Suppressor macrophage treated with lipopolysaccharide for 4 hours (primary cell): ENCODE results near the gene ZNF407.

Source experiments
- DNase-seq: peaks from one replicate; pipeline ENCODE4 v3.0.0-alpha.2; 2020

ZNF407 gene

GRCh38 chr18:75033516-75033915 is 435.8 kb downstream of the ZNF407 start:
- DNase-seq: no peak

- no peak for DNase-seq
Measured at GRCh38 chr18:75034937-75035336, 437.3 kb downstream of the ZNF407 start.

- DNase-seq: no peak
Measured at GRCh38 chr18:75035928-75036327, 438.3 kb downstream of the ZNF407 start.

- no peak for DNase-seq
Measured at GRCh38 chr18:75036917-75037688, 439.4 kb downstream of the ZNF407 start.

GRCh38 chr18:75037689-75037955 is 440.0 kb downstream of the ZNF407 start:
- no peak for DNase-seq

- peak; percentile 4 for DNase-seq
Measured at GRCh38 chr18:75041586-75041985, 443.9 kb downstream of the ZNF407 start.

GRCh38 chr18:75043478-75043877 is 445.8 kb downstream of the ZNF407 start:
- DNase-seq: no peak

- no peak for DNase-seq
Measured at GRCh38 chr18:75044296-75044695, 446.6 kb downstream of the ZNF407 start.

GRCh38 chr18:75044791-75045190 is 447.1 kb downstream of the ZNF407 start:
- no peak for DNase-seq

- DNase-seq: no peak
Measured at GRCh38 chr18:75045272-75045671, 447.6 kb downstream of the ZNF407 start.

- DNase-seq: no peak
Measured at GRCh38 chr18:75047240-75047961, 449.7 kb downstream of the ZNF407 start.

GRCh38 chr18:75048776-75049454 is 451.2 kb downstream of the ZNF407 start:
- no peak for DNase-seq

- no peak for DNase-seq
Measured at GRCh38 chr18:75049455-75049789, 451.8 kb downstream of the ZNF407 start.

GRCh38 chr18:75051757-75052156 is 454.1 kb downstream of the ZNF407 start:
- no peak for DNase-seq

- no peak for DNase-seq
Measured at GRCh38 chr18:75052475-75052874, 454.8 kb downstream of the ZNF407 start.

- DNase-seq: no peak
Measured at GRCh38 chr18:75053028-75053629, 455.5 kb downstream of the ZNF407 start.

- no peak for DNase-seq
Measured at GRCh38 chr18:75054046-75054445, 456.4 kb downstream of the ZNF407 start.

- DNase-seq: no peak
Measured at GRCh38 chr18:75054611-75055010, 456.9 kb downstream of the ZNF407 start.

- no peak for DNase-seq
Measured at GRCh38 chr18:75057169-75057960, 459.7 kb downstream of the ZNF407 start.

- no peak for DNase-seq
Measured at GRCh38 chr18:75060185-75060584, 462.5 kb downstream of the ZNF407 start.

GRCh38 chr18:75062297-75062886 is 464.7 kb downstream of the ZNF407 start:
- DNase-seq: no peak

GRCh38 chr18:75063196-75063595 is 465.5 kb downstream of the ZNF407 start:
- no peak for DNase-seq
